GM18858 (cell line): ENCODE results near the gene LMX1B.

Experiments used
- ATAC-seq: cut with Tn5 transposase; IDR thresholded peaks from one replicate; pipeline ENCODE4 v1.9.1; 2021; ENCODE audit not compliant: unreplicated experiment

LMX1B gene

GRCh38 chr9:126604059-126605055 lies 9.4 kb upstream of the LMX1B start:
- no peak for ATAC-seq

- no peak for ATAC-seq
Measured at GRCh38 chr9:126605792-126606482, 7.8 kb upstream of the LMX1B start.

- ATAC-seq = no peak
Measured at GRCh38 chr9:126606483-126606870, 7.3 kb upstream of the LMX1B start.

GRCh38 chr9:126607086-126607485 lies 6.6 kb upstream of the LMX1B start:
- ATAC-seq = no peak

- ATAC-seq = no peak
Measured at GRCh38 chr9:126607731-126608130, 6.0 kb upstream of the LMX1B start.

- no peak for ATAC-seq
Measured at GRCh38 chr9:126608551-126608950, 5.2 kb upstream of the LMX1B start.

- ATAC-seq = no peak
Measured at GRCh38 chr9:126609191-126609590, 4.5 kb upstream of the LMX1B start.

- no peak for ATAC-seq
Measured at GRCh38 chr9:126609711-126610388, 3.9 kb upstream of the LMX1B start.

- ATAC-seq = no peak
Measured at GRCh38 chr9:126611193-126611591, 2.5 kb upstream of the LMX1B start.

- ATAC-seq = no peak
Measured at GRCh38 chr9:126611592-126612325, 2.0 kb upstream of the LMX1B start.

GRCh38 chr9:126612326-126612812 lies 1.4 kb upstream of the LMX1B start:
- ATAC-seq = no peak

GRCh38 chr9:126612813-126613641 lies 701 bp upstream of the LMX1B start:
- ATAC-seq = no peak

GRCh38 chr9:126614088-126614454 lies 343 bp downstream of the LMX1B start:
- no peak for ATAC-seq

GRCh38 chr9:126614455-126615244 lies 922 bp downstream of the LMX1B start:
- ATAC-seq = no peak

GRCh38 chr9:126615245-126615790 lies 1.6 kb downstream of the LMX1B start:
- ATAC-seq = no peak

GRCh38 chr9:126615791-126616447 lies 2.2 kb downstream of the LMX1B start:
- ATAC-seq = no peak

- no peak for ATAC-seq
Measured at GRCh38 chr9:126616521-126616976, 2.8 kb downstream of the LMX1B start.
